H1 (cell line): ENCODE results near the gene AKT1S1. TPM values are rescaled to one million over a fixed set of nuclear protein-coding genes. Genes with fewer than 3 reads are reported as not detected.
A peak's percentile ranks its signal among the peaks of the same experiment; 100 is the strongest.

Experiments
- CTCF ChIA-PET: fragments of 300-600 bp; sonication (Branson Sonifier 250); formaldehyde crosslinking; loops from one replicate; lab custom pipeline; 2021; ENCODE audit not compliant: partially characterized antibody; lab: Charles Lee
- POLR2A ChIA-PET: fragments of 300-600 bp; sonication (Branson Sonifier 250); formaldehyde crosslinking; loops from one replicate; lab custom pipeline; 2021; ENCODE audit warnings: inconsistent platforms; ENCODE audit not compliant: partially characterized antibody; lab: Charles Lee
- DNase-seq, 2 experiments: peaks; one replicate each; pipeline versions ENCODE4 v3.0.0 to v3.0.0-alpha.2; 2010 to 2022; ENCODE audit warnings: low spot score in 2 of 2, low read depth in 1 of 2, mixed read lengths in 1 of 2
- FAIRE-seq: peaks from 2 replicates; lab custom pipeline; 2011; peaks lifted over from hg19 to GRCh38; lab: Jason Lieb, UNC
- H2AFZ ChIP-seq: 2 replicates; pipeline ENCODE4 v1.8.1; 2012; ENCODE audit warnings: low read length, inconsistent platforms
- H2AK5ac ChIP-seq: 2 replicates; pipeline ENCODE4 v1.6.1; 2013; ENCODE audit warnings: low read depth, low read length
- H2BK120ac ChIP-seq: replicated peaks from 2 replicates; pipeline ENCODE3; 2013; ENCODE audit warnings: low read depth, low read length, inconsistent platforms
- H2BK12ac ChIP-seq: 2 replicates; pipeline ENCODE4 v1.6.1; 2013; ENCODE audit warnings: low read depth, low read length
- H2BK15ac ChIP-seq: 2 replicates; pipeline ENCODE4 v1.6.1; 2013; ENCODE audit warnings: low read length
- H2BK20ac ChIP-seq: 2 replicates; pipeline ENCODE4 v1.6.1; 2013; ENCODE audit warnings: low read length
- H2BK5ac ChIP-seq: 2 replicates; pipeline ENCODE4 v1.6.1; 2013; ENCODE audit warnings: low read depth, low read length
- H3K14ac ChIP-seq: 2 replicates; pipeline ENCODE4 v1.6.1; 2013; ENCODE audit warnings: inconsistent platforms; ENCODE audit not compliant: insufficient read length
- H3K18ac ChIP-seq: 2 replicates; pipeline ENCODE4 v1.6.1; 2013; ENCODE audit warnings: low read length; ENCODE audit errors: extremely low read depth
- H3K23ac ChIP-seq: 2 replicates; pipeline ENCODE4 v1.6.1; 2013; ENCODE audit warnings: inconsistent platforms; ENCODE audit not compliant: insufficient read length
- H3K23me2 ChIP-seq: 2 replicates; pipeline ENCODE4 v1.6.1; 2013; ENCODE audit warnings: low read depth, low read length
- H3K27ac ChIP-seq: 2 replicates; pipeline ENCODE4 v1.6.1; 2011; ENCODE audit warnings: low read depth, low read length, inconsistent platforms
- H3K27me3 ChIP-seq, 4 experiments: replicated peaks in 1 of 4; 1 replicate in 1 of 4; 2 replicates in 3 of 4; pipeline versions ENCODE4 v1.6.1 to v1.8.1; 2011 to 2013; ENCODE audit warnings: low read length in 3 of 4, mild to moderate bottlenecking in 3 of 4, inconsistent platforms in 2 of 4, mixed read lengths in 2 of 4, moderate library complexity in 1 of 4; ENCODE audit not compliant: control insufficient read depth in 3 of 4, insufficient read depth in 3 of 4; ENCODE audit errors: extremely low read depth in 1 of 4
- H3K36me3 ChIP-seq, 4 experiments: 2 replicates each; pipeline versions ENCODE4 v1.6.1 to v1.8.1; 2011 to 2013; ENCODE audit warnings: mild to moderate bottlenecking in 4 of 4, low read length in 3 of 4, moderate library complexity in 2 of 4, control low read depth in 1 of 4, inconsistent platforms in 1 of 4; ENCODE audit not compliant: insufficient read depth in 4 of 4, control insufficient read depth in 2 of 4
- H3K4ac ChIP-seq: replicated peaks from 2 replicates; pipeline ENCODE3; 2013; ENCODE audit warnings: low read length, low read depth, mixed read lengths, inconsistent platforms; ENCODE audit not compliant: insufficient read length
- H3K4me1 ChIP-seq, 4 experiments: replicated peaks in 1 of 4; 1 replicate in 1 of 4; 2 replicates in 3 of 4; pipeline versions ENCODE4 v1.6.1 to v1.8.1; 2011 to 2013; ENCODE audit warnings: low read length in 3 of 4, inconsistent platforms in 2 of 4, mixed read lengths in 1 of 4; ENCODE audit not compliant: insufficient read depth in 4 of 4, control insufficient read depth in 3 of 4
- H3K4me2 ChIP-seq, 2 experiments: 2 replicates each; pipeline versions ENCODE4 v1.6.1 to v1.8.1; 2011 to 2013; ENCODE audit warnings: low read depth in 2 of 2, low read length in 2 of 2, control low read depth in 1 of 2, inconsistent platforms in 1 of 2, mild to moderate bottlenecking in 1 of 2; ENCODE audit not compliant: insufficient read depth in 1 of 2
- H3K4me3 ChIP-seq, 4 experiments: fragments of 200-600, 300-600 bp in 1 of 4; sonication (generic), shearing (Covaris generic), sonication (Bioruptor Twin) in 1 of 4; 2 replicates each; pipeline versions ENCODE4 v1.5.1 to v1.8.1; 2011 to 2016; ENCODE audit warnings: low read length in 4 of 4, low read depth in 3 of 4, control low read depth in 2 of 4, inconsistent platforms in 2 of 4, mild to moderate bottlenecking in 2 of 4, mixed read lengths in 1 of 4, moderate library complexity in 1 of 4; ENCODE audit not compliant: insufficient read depth in 2 of 4; ENCODE audit errors: extremely low read depth in 1 of 4
- H3K56ac ChIP-seq: replicated peaks from 2 replicates; pipeline ENCODE3; 2013; ENCODE audit warnings: low read depth, mild to moderate bottlenecking, mixed read lengths, low read length, inconsistent platforms; ENCODE audit not compliant: insufficient read length
- H3K79me1 ChIP-seq: 2 replicates; pipeline ENCODE4 v1.6.1; 2013; ENCODE audit warnings: low read depth, low read length, control low read depth
- H3K79me2 ChIP-seq, 2 experiments: 2 replicates each; pipeline versions ENCODE4 v1.6.1 to v1.8.1; 2012 to 2013; ENCODE audit warnings: low read length in 2 of 2, mild to moderate bottlenecking in 2 of 2, inconsistent platforms in 1 of 2; ENCODE audit not compliant: insufficient read depth in 2 of 2, control insufficient read depth in 1 of 2
- H3K9ac ChIP-seq, 4 experiments: replicated peaks in 1 of 4; 1 replicate in 1 of 4; 2 replicates in 3 of 4; pipeline versions ENCODE4 v1.6.1 to v1.8.1; 2011 to 2013; ENCODE audit warnings: low read depth in 3 of 4, low read length in 3 of 4, control low read depth in 2 of 4, mild to moderate bottlenecking in 2 of 4, moderate library complexity in 2 of 4, inconsistent platforms in 1 of 4; ENCODE audit errors: extremely low read depth in 1 of 4
- H3K9me3 ChIP-seq, 2 experiments: 2 replicates each; pipeline versions ENCODE4 v1.6.1 to v1.8.1; 2012 to 2013; ENCODE audit warnings: mild to moderate bottlenecking in 2 of 2, moderate library complexity in 2 of 2, control low read depth in 1 of 2, inconsistent platforms in 1 of 2, low read depth in 1 of 2, low read length in 1 of 2, mixed read lengths in 1 of 2; ENCODE audit not compliant: insufficient read depth in 2 of 2
- H4K20me1 ChIP-seq, 2 experiments: replicated peaks in 1 of 2; 2 replicates each; pipeline versions ENCODE3 to v1.8.1; 2011 to 2013; ENCODE audit warnings: inconsistent platforms in 2 of 2, low read length in 2 of 2, mild to moderate bottlenecking in 1 of 2; ENCODE audit not compliant: insufficient read depth in 2 of 2, control insufficient read depth in 1 of 2
- H4K5ac ChIP-seq: 2 replicates; pipeline ENCODE4 v1.6.1; 2013; ENCODE audit warnings: low read length, low read depth, mixed read lengths, inconsistent platforms; ENCODE audit not compliant: insufficient read length
- H4K8ac ChIP-seq: 2 replicates; pipeline ENCODE4 v1.8.0; 2013; ENCODE audit warnings: mild to moderate bottlenecking, moderate library complexity, low read length, inconsistent platforms; ENCODE audit not compliant: insufficient read depth; ENCODE audit errors: extremely low read depth
- H4K91ac ChIP-seq: replicated peaks from 2 replicates; pipeline ENCODE3; 2013; ENCODE audit warnings: low read length, mixed read lengths, inconsistent platforms; ENCODE audit not compliant: insufficient read length
- CBX8 ChIP-seq: fragments of 300-800, 300-1000 bp; sonication (generic); IDR thresholded peaks from 2 replicates; pipeline ENCODE4 v1.7.1; 2016; ENCODE audit warnings: low read depth, low read length, borderline replicate concordance
- CEBPB ChIP-seq: IDR thresholded peaks from 2 replicates; pipeline ENCODE4 v1.6.1; 2012; ENCODE audit warnings: low read depth, low read length
- CHD2 ChIP-seq: IDR thresholded peaks from 2 replicates; pipeline ENCODE4 v1.6.1; 2012; ENCODE audit warnings: low read length, improper control_type of control experiment
- CREB1 ChIP-seq: IDR thresholded peaks from 2 replicates; pipeline ENCODE4 v1.6.1; 2012; ENCODE audit warnings: inconsistent platforms
- PHF8 ChIP-seq: fragments of 200-600 bp; sonication (generic); conservative IDR thresholded peaks from 2 replicates; pipeline ENCODE4 v1.7.1; 2012; ENCODE audit warnings: low read depth, mild to moderate bottlenecking, inconsistent platforms, low read length, moderate library complexity
- POLR2AphosphoS5 ChIP-seq: IDR thresholded peaks from 2 replicates; pipeline ENCODE4 v1.6.1; 2011; ENCODE audit warnings: low read depth, low read length
- SIX5 ChIP-seq: IDR thresholded peaks from 2 replicates; pipeline ENCODE4 v1.6.1; 2011; ENCODE audit warnings: mild to moderate bottlenecking, low read depth, low read length
- TAF1 ChIP-seq: IDR thresholded peaks from 2 replicates; pipeline ENCODE4 v1.6.1; 2011; ENCODE audit warnings: mild to moderate bottlenecking, low read depth, low read length
- WGBS, 2 experiments: shearing (Covaris generic) in 1 of 2; methylation state at CpG; one replicate each; pipeline versions ENCODE4 v1.1.6 to v1.1.7; 2013 to 2015; ENCODE audit warnings: low lambda C conversion rate in 2 of 2, mixed read lengths in 2 of 2, inconsistent platforms in 1 of 2, low coverage in 1 of 2, missing lambda C conversion rate in 1 of 2; ENCODE audit not compliant: insufficient replicate concordance in 2 of 2, insufficient coverage in 1 of 2, insufficient read length in 1 of 2; ENCODE audit errors: extremely low coverage in 1 of 2, missing lambda C conversion rate in 1 of 2; 5-methylcytosine and 5-hydroxymethylcytosine counted together
- polyA plus RNA-seq, 7 experiments: library from polyadenylated mRNA; depleted of rRNA in 3 of 7; stranded (reverse) in 5 of 7; unstranded in 2 of 7; fragments of >200 nt in 5 of 7; fragments of 200-250 nt in 2 of 7; gene quantifications; 1 replicate in 5 of 7; 2 replicates in 1 of 7; 4 replicates in 1 of 7; pipeline versions ENCODE4 v1.2.1 to v1.2.3, GENCODE V29; 2011 to 2013; ENCODE audit warnings: missing spikeins in 2 of 7, mixed read lengths in 2 of 7
- total RNA-seq: library from RNA; stranded (reverse); fragmentation: NEBNext Ultra II Directional; extraction: Animal tissue kit (Norgen Biotek cat#: 25700); gene quantifications from 2 replicates; pipeline ENCODE4 v1.2.1, GENCODE V29; 2021
- TF ChIP-seq, protein P1 (sequence below): IDR thresholded peaks from 2 replicates; pipeline ENCODE4 v1.6.1; 2012; ENCODE audit warnings: low read length, inconsistent platforms
- TF ChIP-seq, protein P2 (sequence below): IDR thresholded peaks from 2 replicates; pipeline ENCODE4 v1.6.1; 2011; ENCODE audit warnings: low read length, improper control_type of control experiment

AKT1S1 gene
- total and polyA plus RNA-seq, 2 of the 8 experiments (the other 6 are each of a cell fraction or from before 2014, with no cell fraction given), result 40.7 to 45.9 TPM

DNA sequence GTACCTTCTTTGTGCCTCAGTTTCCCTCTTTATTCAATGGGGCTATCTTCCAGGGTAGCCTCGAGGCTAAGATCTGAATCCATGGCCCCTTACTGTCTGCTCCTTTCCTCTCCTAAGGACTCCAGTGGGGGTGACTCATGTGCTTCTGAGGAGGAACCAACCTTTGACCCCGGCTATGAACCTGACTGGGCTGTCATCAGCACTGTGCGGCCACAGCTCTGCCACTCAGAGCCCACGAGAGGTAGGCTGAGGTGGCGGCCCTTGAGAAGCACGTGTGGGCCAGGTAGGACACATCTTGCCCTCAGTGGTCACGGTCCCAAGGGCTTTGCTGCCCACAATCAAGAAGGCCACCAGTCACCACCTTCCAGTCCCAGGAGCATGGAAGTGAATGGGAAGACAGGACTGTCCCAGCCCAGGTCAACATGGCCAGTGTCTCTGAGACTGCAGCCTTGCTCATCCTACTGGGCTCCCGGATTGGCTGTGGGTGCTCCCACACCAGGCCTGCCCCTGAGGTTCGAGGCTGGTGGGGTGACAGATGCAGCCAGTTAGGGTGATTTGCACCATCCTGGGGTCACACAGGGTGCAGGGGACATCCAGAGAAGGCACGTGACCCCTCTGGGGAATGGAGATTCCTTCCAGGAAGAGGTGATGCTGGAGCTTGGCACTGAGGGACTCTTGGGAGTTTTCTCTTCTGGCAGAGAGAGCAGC is 3.2 kb upstream of the AKT1S1 start:
- no peak overlapping the region for H2BK20ac ChIP-seq
- no peak overlapping the region for H4K91ac ChIP-seq
- no peak overlapping the region for H2AFZ ChIP-seq
- H2BK5ac ChIP-seq, result no peak overlapping the region; the same call in 1 of the 2 replicates
- peaks cover 12% of the 10 kb centered on the region for H3K79me1 ChIP-seq
- no peak overlapping the region for H3K23ac ChIP-seq
- H3K27ac ChIP-seq, result no peak overlapping the region
- 94% methylated on average over 10 of the region's 10 CpGs; no CpG with 5 or more reads in 1 of the 2 experiments for WGBS, 2 experiments
- no peak overlapping the region for H3K4me2 ChIP-seq
- ChIA-PET POLR2A (interaction anchor here (0.6 to 6.2 kb wide), 8 partner anchors 8 to 440 kb away, joined by 3 to 76 read pairs (median 3); partner anchors contain the start of gene PNKP), CTCF (interaction anchor here (1.1 to 2.0 kb wide), 4 partner anchors 9 to 191 kb away, joined by 3 to 5 read pairs (median 3); partner anchors contain the start of gene ADM5)
- H3K4me3 ChIP-seq, result no peak overlapping the region
- DNase-seq, result no peak
- H4K20me1 ChIP-seq, result peaks cover 10 to 18% of the 10 kb centered on the region in 2 experiments
- H2BK15ac ChIP-seq, result no peak overlapping the region
- no peak overlapping the region for H3K9ac ChIP-seq
- peaks cover 16% of the 10 kb centered on the region for H3K23me2 ChIP-seq
- no peaks in the 10 kb centered on the region for H3K27me3 ChIP-seq
- peaks cover 22 to 56% (median 47%) of the 10 kb centered on the region in 4 experiments for H3K36me3 ChIP-seq
- H2AK5ac ChIP-seq, result no peak overlapping the region
- no peak overlapping the region for H3K14ac ChIP-seq
- peaks cover 0 to 19% of the 10 kb centered on the region in 2 experiments; a peak in 2 of 4 replicates for H3K79me2 ChIP-seq
- no peak for FAIRE-seq
- no peak overlapping the region for H3K4ac ChIP-seq
- H4K5ac ChIP-seq, result no peak overlapping the region
- H3K9me3 ChIP-seq, result no peaks in the 10 kb centered on the region
- H3K4me1 ChIP-seq, result peaks cover 0 to 10% (median 6%) of the 10 kb centered on the region in 4 experiments; a peak in 6 of 7 replicates
- peak overlapping the region; percentile 7 for H4K8ac ChIP-seq
- no peak overlapping the region for H3K18ac ChIP-seq
- no peak overlapping the region for H2BK120ac ChIP-seq
- no peak overlapping the region for H2BK12ac ChIP-seq
- H3K56ac ChIP-seq, result no peak overlapping the region
- no peak for TF ChIP-seq PHF8
- TF ChIP-seq, protein P1, sequence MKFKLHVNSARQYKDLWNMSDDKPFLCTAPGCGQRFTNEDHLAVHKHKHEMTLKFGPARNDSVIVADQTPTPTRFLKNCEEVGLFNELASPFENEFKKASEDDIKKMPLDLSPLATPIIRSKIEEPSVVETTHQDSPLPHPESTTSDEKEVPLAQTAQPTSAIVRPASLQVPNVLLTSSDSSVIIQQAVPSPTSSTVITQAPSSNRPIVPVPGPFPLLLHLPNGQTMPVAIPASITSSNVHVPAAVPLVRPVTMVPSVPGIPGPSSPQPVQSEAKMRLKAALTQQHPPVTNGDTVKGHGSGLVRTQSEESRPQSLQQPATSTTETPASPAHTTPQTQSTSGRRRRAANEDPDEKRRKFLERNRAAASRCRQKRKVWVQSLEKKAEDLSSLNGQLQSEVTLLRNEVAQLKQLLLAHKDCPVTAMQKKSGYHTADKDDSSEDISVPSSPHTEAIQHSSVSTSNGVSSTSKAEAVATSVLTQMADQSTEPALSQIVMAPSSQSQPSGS, result no peak
- no peak for TF ChIP-seq POLR2AphosphoS5
- no peak for TF ChIP-seq TAF1
- no peak for TF ChIP-seq CEBPB
- TF ChIP-seq SIX5, result no peak
- TF ChIP-seq CHD2, result no peak
- no peak for TF ChIP-seq CBX8
- TF ChIP-seq, protein P2, sequence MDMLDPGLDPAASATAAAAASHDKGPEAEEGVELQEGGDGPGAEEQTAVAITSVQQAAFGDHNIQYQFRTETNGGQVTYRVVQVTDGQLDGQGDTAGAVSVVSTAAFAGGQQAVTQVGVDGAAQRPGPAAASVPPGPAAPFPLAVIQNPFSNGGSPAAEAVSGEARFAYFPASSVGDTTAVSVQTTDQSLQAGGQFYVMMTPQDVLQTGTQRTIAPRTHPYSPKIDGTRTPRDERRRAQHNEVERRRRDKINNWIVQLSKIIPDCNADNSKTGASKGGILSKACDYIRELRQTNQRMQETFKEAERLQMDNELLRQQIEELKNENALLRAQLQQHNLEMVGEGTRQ, result no peak
- no peak for TF ChIP-seq CREB1
